HG02852 (cell line): ENCODE measurements around the gene UPK2.
A peak's percentile ranks its signal among the peaks of the same experiment; 100 is the strongest.

Experiments used
- ATAC-seq: cut with Tn5 transposase; IDR thresholded peaks from one replicate; pipeline ENCODE4 v1.9.1; 2021; ENCODE audit warnings: mild to moderate bottlenecking, moderate library complexity; ENCODE audit not compliant: unreplicated experiment

UPK2 gene

GRCh38 chr11:118956094-118956846, at the start of gene UPK2:
Gene UPK2 (plus strand): TSS chr11:118956298. CDS start chr11:118956351, 53 bp downstream.
- no peak for ATAC-seq

GRCh38 chr11:118907051-118908042, 48.8 kb upstream of the UPK2 start:
- ATAC-seq = no peak

GRCh38 chr11:118908264-118908663, 47.8 kb upstream of the UPK2 start:
- no peak for ATAC-seq

GRCh38 chr11:118908901-118909618, 47.0 kb upstream of the UPK2 start:
- no peak for ATAC-seq

- no peak for ATAC-seq
Observed at GRCh38 chr11:118909619-118910308, 46.3 kb upstream of the UPK2 start.

GRCh38 chr11:118910309-118911112, 45.6 kb upstream of the UPK2 start:
- ATAC-seq = no peak

- no peak for ATAC-seq
Observed at GRCh38 chr11:118911113-118911879, 44.8 kb upstream of the UPK2 start.

- no peak for ATAC-seq
Observed at GRCh38 chr11:118911880-118912741, 44.0 kb upstream of the UPK2 start.

- ATAC-seq = no peak
Observed at GRCh38 chr11:118912742-118913410, 43.2 kb upstream of the UPK2 start.

- ATAC-seq = no peak
Observed at GRCh38 chr11:118913411-118914125, 42.5 kb upstream of the UPK2 start.

- ATAC-seq = peak; percentile 12
Observed at GRCh38 chr11:118914178-118914918, 41.8 kb upstream of the UPK2 start.

GRCh38 chr11:118914987-118915386, 41.1 kb upstream of the UPK2 start:
- ATAC-seq = peak; percentile 51

- no peak for ATAC-seq
Observed at GRCh38 chr11:118915396-118915795, 40.7 kb upstream of the UPK2 start.

- no peak for ATAC-seq
Observed at GRCh38 chr11:118915941-118916841, 39.9 kb upstream of the UPK2 start.

GRCh38 chr11:118916842-118917388, 39.2 kb upstream of the UPK2 start:
- no peak for ATAC-seq
